GM12878 (cell line): ENCODE results near the gene OR6B3.

ENCODE experiments used
- ATF2 ChIP-seq: IDR thresholded peaks from 2 replicates; pipeline ENCODE4 v1.6.1; 2012; ENCODE audit warnings: low read length, inconsistent platforms
- CBX3 ChIP-seq: fragments of 200-600 bp; sonication (generic); IDR thresholded peaks from 2 replicates; pipeline ENCODE4 v1.6.1; 2016; ENCODE audit warnings: low read depth, borderline replicate concordance
- CREB1 ChIP-seq: IDR thresholded peaks from 2 replicates; pipeline ENCODE4 v1.6.1; 2012; ENCODE audit warnings: low read depth, mild to moderate bottlenecking, inconsistent platforms
- CTCF ChIP-seq, 3 experiments: IDR thresholded peaks in 2 of 3; conservative IDR thresholded peaks in 1 of 3; 2 replicates each; pipeline ENCODE4 v1.5.1; 2011; ENCODE audit warnings: low read depth in 3 of 3, low read length in 3 of 3, mild to moderate bottlenecking in 3 of 3, control low read depth in 2 of 3, moderate library complexity in 2 of 3, inconsistent platforms in 1 of 3, mixed read lengths in 1 of 3; ENCODE audit not compliant: control insufficient read depth in 2 of 3, insufficient read depth in 1 of 3; ENCODE audit errors: extremely low read depth in 1 of 3
- HDGF ChIP-seq: fragments of 450-650 bp; IDR thresholded peaks from 2 replicates; pipeline ENCODE4 v1.6.1; 2016; ENCODE audit warnings: antibody characterized with exemption
- NFIC ChIP-seq: IDR thresholded peaks from 2 replicates; pipeline ENCODE4 v1.6.1; 2012; ENCODE audit warnings: low read depth, mild to moderate bottlenecking, inconsistent platforms, low read length, moderate library complexity
- PAX5 ChIP-seq: IDR thresholded peaks from 2 replicates; pipeline ENCODE4 v1.6.1; 2011; ENCODE audit warnings: low read depth, low read length, borderline replicate concordance
- PAX8 ChIP-seq: fragments of 450-650 bp; IDR thresholded peaks from 2 replicates; pipeline ENCODE4 v1.6.1; 2017; ENCODE audit warnings: mild to moderate bottlenecking, moderate library complexity
- POLR2AphosphoS5 ChIP-seq: IDR thresholded peaks from 2 replicates; pipeline ENCODE4 v1.6.1; 2011; ENCODE audit warnings: mild to moderate bottlenecking, low read length, inconsistent platforms
- REST ChIP-seq: IDR thresholded peaks from 2 replicates; pipeline ENCODE4 v1.6.1; 2012; ENCODE audit warnings: mild to moderate bottlenecking, low read depth, low read length
- SREBF2 ChIP-seq: IDR thresholded peaks from 2 replicates; pipeline ENCODE4 v1.6.1; 2012; ENCODE audit warnings: mild to moderate bottlenecking, low read length
- YY1 ChIP-seq: IDR thresholded peaks from 2 replicates; pipeline ENCODE4 v1.6.1; 2011; ENCODE audit warnings: low read depth, mild to moderate bottlenecking, low read length
- ZNF274 ChIP-seq: IDR thresholded peaks from one replicate; pipeline ENCODE4 v1.8.0; 2011; ENCODE audit not compliant: insufficient read length, insufficient read depth

GRCh38 chr2:240050278-240050677 lies 3.0 kb downstream of the OR6B3 start:
- no peak for TF ChIP-seq POLR2AphosphoS5
- TF ChIP-seq CTCF (IDR thresholded peaks at IDR 0.05 in 2 of 3, conservative IDR thresholded peaks at IDR 0.05 in 1 of 3; ENCODE audit: control insufficient read depth in 2 of 3, extremely low read depth in 1 of 3, insufficient read depth in 1 of 3, low read depth in 3 of 3, low read length in 3 of 3), result no peak
- no peak for TF ChIP-seq REST
- TF ChIP-seq CBX3, result no peak
- no peak for TF ChIP-seq CREB1
- TF ChIP-seq PAX8, result no peak
- no peak for TF ChIP-seq NFIC
- TF ChIP-seq HDGF, result no peak
- TF ChIP-seq SREBF2, result no peak
- TF ChIP-seq ATF2, result no peak
- TF ChIP-seq PAX5, result no peak
- TF ChIP-seq ZNF274, result no peak
- no peak for TF ChIP-seq YY1
